Measurements from ENCODE around the gene SEPTIN14. TPM values are rescaled to one million over a fixed set of nuclear protein-coding genes. Genes with fewer than 3 reads are reported as not detected.

Gene SEPTIN14
- total and polyA plus RNA-seq, 2 of the 8 experiments (the other 6 are each of a cell fraction or from before 2014, with no cell fraction given): not detected

- CTCF ChIA-PET (ENCODE audit: partially characterized antibody): no interaction called here
- no peaks in the 10 kb centered on the region for H3K4me1 ChIP-seq (replicated peaks in 1 of 4; ENCODE audit: control insufficient read depth in 3 of 4, insufficient read depth in 4 of 4, low read length in 3 of 4)
- no peaks in the 10 kb centered on the region for H3K79me1 ChIP-seq (ENCODE audit: low read depth, low read length)
- no peak overlapping the region for H2BK5ac ChIP-seq (ENCODE audit: low read depth, low read length)
- no peak overlapping the region for H3K27ac ChIP-seq (ENCODE audit: low read depth, low read length)
- H3K27me3 ChIP-seq (replicated peaks in 1 of 4; ENCODE audit: control insufficient read depth in 3 of 4, extremely low read depth in 1 of 4, insufficient read depth in 3 of 4, low read length in 3 of 4): no peaks in the 10 kb centered on the region
- no peak overlapping the region for H3K9ac ChIP-seq (replicated peaks in 1 of 4; ENCODE audit: extremely low read depth in 1 of 4, low read depth in 3 of 4, low read length in 3 of 4)
- DNase-seq (ENCODE audit: low read depth in 1 of 2, low spot score in 2 of 2) (no peak), FAIRE-seq (no peak)
- POLR2A ChIA-PET (ENCODE audit: partially characterized antibody): no interaction called here
- no peak overlapping the region for H2AK5ac ChIP-seq (ENCODE audit: low read depth, low read length)
- H2BK12ac ChIP-seq (ENCODE audit: low read depth, low read length): no peak overlapping the region
- H4K91ac ChIP-seq (replicated peaks; ENCODE audit: insufficient read length, low read length): no peak overlapping the region
- no peaks in the 10 kb centered on the region for H3K36me3 ChIP-seq (ENCODE audit: control insufficient read depth in 2 of 4, insufficient read depth in 4 of 4, low read length in 3 of 4)
- no peak overlapping the region for H3K56ac ChIP-seq (replicated peaks; ENCODE audit: insufficient read length, low read depth, low read length)
- H2BK20ac ChIP-seq (ENCODE audit: low read length): no peak overlapping the region
- H4K20me1 ChIP-seq (replicated peaks in 1 of 2; ENCODE audit: control insufficient read depth in 1 of 2, insufficient read depth in 2 of 2, low read length in 2 of 2): no peaks in the 10 kb centered on the region
- H3K14ac ChIP-seq (ENCODE audit: insufficient read length): no peak overlapping the region
- H3K4me3 ChIP-seq (ENCODE audit: extremely low read depth in 1 of 4, insufficient read depth in 2 of 4, low read depth in 3 of 4, low read length in 4 of 4): no peak overlapping the region
- H3K23me2 ChIP-seq (ENCODE audit: low read depth, low read length): no peaks in the 10 kb centered on the region
- no peak overlapping the region for H4K8ac ChIP-seq (ENCODE audit: extremely low read depth, insufficient read depth, low read length)
- H2BK120ac ChIP-seq (replicated peaks; ENCODE audit: low read depth, low read length): no peak overlapping the region
- H4K5ac ChIP-seq (ENCODE audit: insufficient read length, low read depth, low read length): no peak overlapping the region
- no peak overlapping the region for H2AFZ ChIP-seq (ENCODE audit: low read length)
- no peak overlapping the region for H2BK15ac ChIP-seq (ENCODE audit: low read length)
- no peaks in the 10 kb centered on the region for H3K79me2 ChIP-seq (ENCODE audit: control insufficient read depth in 1 of 2, insufficient read depth in 2 of 2, low read length in 2 of 2)
- H3K9me3 ChIP-seq (ENCODE audit: insufficient read depth in 2 of 2, low read depth in 1 of 2, low read length in 1 of 2): peaks cover 4% of the 10 kb centered on the region in 2 experiments; a peak in 1 of 4 replicates
- no peak overlapping the region for H3K23ac ChIP-seq (ENCODE audit: insufficient read length)
- H3K18ac ChIP-seq (ENCODE audit: extremely low read depth, low read length): no peak overlapping the region
- WGBS, 2 experiments (ENCODE audit: extremely low coverage in 1 of 2, insufficient coverage in 1 of 2, insufficient read length in 1 of 2, insufficient replicate concordance in 2 of 2, low coverage in 1 of 2, low lambda C conversion rate in 2 of 2, missing lambda C conversion rate in 1 of 2): 90% methylated on average over 4 of the region's 7 CpGs; no CpG with 5 or more reads in 1 of the 2 experiments
- no peak overlapping the region for H3K4me2 ChIP-seq (ENCODE audit: insufficient read depth in 1 of 2, low read depth in 2 of 2, low read length in 2 of 2)
- no peak overlapping the region for H3K4ac ChIP-seq (replicated peaks; ENCODE audit: insufficient read length, low read depth, low read length)
- TF ChIP-seq CHD7 (IDR thresholded peaks at IDR 0.05; ENCODE audit: insufficient replicate concordance, low read length): no peak
These were observed 75.7 kb downstream of the SEPTIN14 start for GRCh38 chr7:55786901-55787300.
